ENCODE measurements around the gene PRDM11.

DNA sequence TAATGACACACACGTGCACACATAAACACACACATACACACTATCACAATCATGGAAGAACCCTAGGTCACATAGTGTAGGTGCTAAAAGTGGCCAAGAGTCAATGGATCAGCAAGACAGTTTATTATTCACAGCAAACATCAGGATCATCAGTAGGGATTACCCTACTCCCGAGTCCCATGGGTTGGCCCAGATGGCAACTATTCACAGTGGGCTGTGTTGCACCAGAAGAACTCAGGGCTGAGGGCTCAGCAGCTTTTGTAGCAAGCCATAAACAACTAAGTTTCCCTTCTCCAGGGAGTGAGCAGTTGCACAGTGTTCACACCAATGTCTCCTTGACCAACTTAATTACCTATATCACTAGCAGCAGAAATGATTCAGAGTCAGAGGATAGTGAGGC is 20.8 kb downstream of the PRDM11 start:
- no peak for TF ChIP-seq POLR2A (IDR thresholded peaks at IDR 0.05)
- TF ChIP-seq, protein P1, sequence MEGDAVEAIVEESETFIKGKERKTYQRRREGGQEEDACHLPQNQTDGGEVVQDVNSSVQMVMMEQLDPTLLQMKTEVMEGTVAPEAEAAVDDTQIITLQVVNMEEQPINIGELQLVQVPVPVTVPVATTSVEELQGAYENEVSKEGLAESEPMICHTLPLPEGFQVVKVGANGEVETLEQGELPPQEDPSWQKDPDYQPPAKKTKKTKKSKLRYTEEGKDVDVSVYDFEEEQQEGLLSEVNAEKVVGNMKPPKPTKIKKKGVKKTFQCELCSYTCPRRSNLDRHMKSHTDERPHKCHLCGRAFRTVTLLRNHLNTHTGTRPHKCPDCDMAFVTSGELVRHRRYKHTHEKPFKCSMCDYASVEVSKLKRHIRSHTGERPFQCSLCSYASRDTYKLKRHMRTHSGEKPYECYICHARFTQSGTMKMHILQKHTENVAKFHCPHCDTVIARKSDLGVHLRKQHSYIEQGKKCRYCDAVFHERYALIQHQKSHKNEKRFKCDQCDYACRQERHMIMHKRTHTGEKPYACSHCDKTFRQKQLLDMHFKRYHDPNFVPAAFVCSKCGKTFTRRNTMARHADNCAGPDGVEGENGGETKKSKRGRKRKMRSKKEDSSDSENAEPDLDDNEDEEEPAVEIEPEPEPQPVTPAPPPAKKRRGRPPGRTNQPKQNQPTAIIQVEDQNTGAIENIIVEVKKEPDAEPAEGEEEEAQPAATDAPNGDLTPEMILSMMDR (IDR thresholded peaks at IDR 0.05 in 4 of 5, conservative IDR thresholded peaks at IDR 0.05 in 1 of 5): no peak

Data from gastrocnemius medialis (tissue), 4 donors.